ENCODE results near the gene MYO1E. TPM values are rescaled to one million over a fixed set of nuclear protein-coding genes. Genes with fewer than 3 reads are reported as not detected.

The MYO1E gene
- total RNA-seq, 1 experiment from 2014 or later = 92.3 TPM

- DNase-seq (ENCODE audit: low read depth) = no peak
Measured at GRCh38 chr15:59230531-59231055, 142.1 kb downstream of the MYO1E start.

GRCh38 chr15:59229453-59229852 is 143.2 kb downstream of the MYO1E start:
- DNase-seq (ENCODE audit: low read depth) = no peak

- DNase-seq (ENCODE audit: low read depth) = no peak
Measured at GRCh38 chr15:59229015-59229414, 143.7 kb downstream of the MYO1E start.

- DNase-seq (ENCODE audit: low read depth) = no peak
Measured at GRCh38 chr15:59227021-59227420, 145.7 kb downstream of the MYO1E start.

GRCh38 chr15:59224474-59224873 is 148.2 kb downstream of the MYO1E start:
- no peak for DNase-seq (ENCODE audit: low read depth)

GRCh38 chr15:59223736-59224135 is 148.9 kb downstream of the MYO1E start:
- DNase-seq (ENCODE audit: low read depth) = no peak

GRCh38 chr15:59222906-59223550 is 149.6 kb downstream of the MYO1E start:
- no peak for DNase-seq (ENCODE audit: low read depth)

GRCh38 chr15:59221511-59222505 is 150.9 kb downstream of the MYO1E start:
- DNase-seq (ENCODE audit: low read depth) = peak; percentile 18

- no peak for DNase-seq (ENCODE audit: low read depth)
Measured at GRCh38 chr15:59218710-59219109, 154.0 kb downstream of the MYO1E start.

- DNase-seq (ENCODE audit: low read depth) = no peak
Measured at GRCh38 chr15:59217876-59218498, 154.7 kb downstream of the MYO1E start.

- no peak for DNase-seq (ENCODE audit: low read depth)
Measured at GRCh38 chr15:59216911-59217310, 155.8 kb downstream of the MYO1E start.

- no peak for DNase-seq (ENCODE audit: low read depth)
Measured at GRCh38 chr15:59210186-59210585, 162.5 kb downstream of the MYO1E start.

GRCh38 chr15:59208613-59209249 is 163.9 kb downstream of the MYO1E start:
- DNase-seq (ENCODE audit: low read depth) = no peak

GRCh38 chr15:59206623-59207183 is 166.0 kb downstream of the MYO1E start, which contains the start of gene LDHAL6B:
Gene LDHAL6B, plus strand, starts transcription at chr15:59206843. Its CDS starts 98 bp downstream, at chr15:59206941.
- no peak for DNase-seq (ENCODE audit: low read depth)

- DNase-seq (ENCODE audit: low read depth) = no peak
Measured at GRCh38 chr15:59205839-59206622, 166.6 kb downstream of the MYO1E start.

GRCh38 chr15:59203657-59204056 is 169.0 kb downstream of the MYO1E start:
- DNase-seq (ENCODE audit: low read depth) = no peak

GRCh38 chr15:59203008-59203407 is 169.7 kb downstream of the MYO1E start:
- DNase-seq (ENCODE audit: low read depth) = no peak

GRCh38 chr15:59200560-59200959 is 172.1 kb downstream of the MYO1E start:
- DNase-seq (ENCODE audit: low read depth) = no peak

- DNase-seq (ENCODE audit: low read depth) = peak; percentile 68
Measured at GRCh38 chr15:59199626-59200465, 172.8 kb downstream of the MYO1E start.
